ENCODE data around the gene FAM174C.

FAM174C gene

DNA sequence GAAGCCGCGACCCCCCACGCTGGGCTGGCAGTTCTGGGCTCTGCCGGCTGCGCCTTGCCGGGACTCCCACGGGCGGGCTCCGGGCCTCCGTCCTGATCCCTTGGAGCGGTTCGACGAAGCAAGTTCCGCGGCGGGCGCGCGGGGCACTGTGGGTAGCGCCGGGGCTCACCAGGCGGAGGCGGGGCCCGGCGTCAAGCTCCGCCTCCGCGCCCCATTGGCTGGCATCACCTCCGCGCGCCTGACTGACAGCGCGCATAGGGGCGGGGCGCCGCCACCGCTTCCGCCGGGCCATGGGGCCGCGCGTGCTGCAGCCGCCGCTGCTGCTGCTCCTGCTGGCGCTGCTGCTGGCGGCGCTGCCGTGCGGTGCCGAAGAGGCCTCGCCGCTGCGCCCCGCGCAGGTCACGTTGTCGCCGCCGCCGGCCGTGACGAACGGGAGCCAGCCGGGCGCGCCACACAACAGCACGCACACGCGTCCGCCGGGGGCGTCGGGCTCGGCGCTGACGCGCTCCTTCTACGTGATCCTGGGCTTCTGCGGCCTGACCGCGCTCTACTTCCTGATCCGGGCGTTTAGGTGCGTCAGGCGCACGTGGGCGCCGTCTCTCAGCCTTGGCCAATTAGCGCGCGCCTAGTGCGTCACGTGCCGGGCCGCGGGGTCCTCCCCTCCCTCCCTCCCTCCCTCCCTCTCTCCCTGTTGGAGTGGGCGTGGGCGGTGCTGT, at the start of gene FAM174C:
Gene FAM174C (plus strand): TSS at position 271 of the 716 bp plus-strand sequence. CDS start 20 bp downstream, at position 291.
- DNase-seq, result peak; percentile 97

DNA sequence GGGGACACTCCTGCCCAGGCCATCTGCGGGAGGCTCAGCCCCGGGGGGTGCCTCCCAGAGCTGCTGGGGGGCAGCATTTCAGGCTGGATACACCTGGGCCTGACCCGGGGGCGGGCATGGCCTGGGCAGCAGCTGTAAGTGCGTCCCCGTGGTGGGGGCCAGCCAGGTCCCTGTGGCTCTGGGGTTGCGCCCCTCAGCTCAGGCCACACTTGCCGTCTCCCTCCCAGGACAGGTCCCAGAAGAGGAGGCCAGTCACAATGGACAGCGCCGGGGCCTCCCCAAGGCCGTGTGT, 49.2 kb upstream of the FAM174C start:
- no peak for DNase-seq

DNA sequence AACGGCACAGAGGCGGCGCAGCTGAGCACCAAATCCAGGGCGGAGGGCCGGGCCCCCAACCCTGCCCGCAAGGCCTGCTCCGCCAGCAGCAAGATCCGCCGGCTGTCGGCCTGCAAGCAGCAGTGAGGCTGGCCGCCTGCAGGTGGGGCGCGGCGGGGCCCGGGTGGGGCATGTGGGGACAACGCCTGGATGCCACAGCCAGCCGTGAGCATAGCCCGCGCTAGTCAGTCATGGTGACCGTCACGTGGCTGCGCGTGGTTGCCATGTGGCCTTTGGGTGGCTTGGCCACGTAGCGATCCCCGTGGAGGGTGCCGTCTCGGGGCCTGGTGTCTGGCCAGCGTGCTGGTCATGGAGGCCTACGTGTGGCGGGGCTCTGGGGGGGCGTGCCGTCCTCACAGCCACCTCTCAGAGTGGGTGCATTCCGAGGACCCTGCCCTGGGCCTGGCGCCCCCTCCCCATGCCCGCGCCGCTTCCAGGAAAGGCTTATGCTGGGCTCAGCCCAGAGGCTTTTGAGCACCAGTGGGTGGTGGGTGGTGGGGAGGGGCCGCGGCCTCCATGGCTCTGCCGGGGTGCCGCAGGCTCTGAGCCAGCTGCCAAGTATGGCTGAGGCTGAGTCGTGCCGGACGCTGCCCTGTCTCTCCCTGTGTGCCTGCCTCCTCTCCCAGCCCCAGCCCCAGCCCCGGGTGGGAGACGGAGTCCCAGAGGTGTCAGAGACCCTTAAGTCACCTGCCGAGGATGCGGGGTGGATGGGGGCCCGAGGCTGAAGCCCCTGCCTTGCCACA, 48.6 kb upstream of the FAM174C start:
- no peak for DNase-seq

DNA sequence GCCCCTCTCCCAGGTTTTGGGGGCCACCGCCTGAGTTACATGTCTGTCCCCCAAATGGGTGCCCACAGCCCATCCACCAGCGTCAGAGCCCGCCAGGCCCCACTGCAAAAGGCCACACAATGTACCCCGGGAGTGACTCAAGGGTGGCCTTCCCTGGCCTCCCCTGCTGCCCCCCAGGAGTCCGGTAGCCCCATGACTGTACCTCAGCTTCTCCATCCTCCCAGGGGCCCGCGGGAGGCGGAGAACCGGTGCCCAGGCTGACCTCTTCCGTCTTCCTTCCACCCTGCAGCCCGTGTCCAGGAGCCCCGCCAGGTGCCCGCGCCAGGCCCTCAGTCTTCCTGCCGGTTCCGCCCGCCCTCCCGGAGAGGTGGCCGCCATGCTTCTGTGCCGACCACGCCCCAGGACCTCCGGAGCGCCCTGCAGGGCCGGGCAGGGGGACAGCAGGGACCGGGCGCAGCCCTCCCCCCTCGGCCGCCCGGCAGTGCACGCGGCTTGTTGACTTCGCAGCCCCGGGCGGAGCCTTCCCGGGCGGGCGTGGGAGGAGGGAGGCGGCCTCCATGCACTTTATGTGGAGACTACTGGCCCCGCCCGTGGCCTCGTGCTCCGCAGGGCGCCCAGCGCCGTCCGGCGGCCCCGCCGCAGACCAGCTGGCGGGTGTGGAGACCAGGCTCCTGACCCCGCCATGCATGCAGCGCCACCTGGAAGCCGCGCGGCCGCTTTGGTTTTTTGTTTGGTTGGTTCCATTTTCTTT, 47.9 kb upstream of the FAM174C start:
- DNase-seq, result no peak

DNA sequence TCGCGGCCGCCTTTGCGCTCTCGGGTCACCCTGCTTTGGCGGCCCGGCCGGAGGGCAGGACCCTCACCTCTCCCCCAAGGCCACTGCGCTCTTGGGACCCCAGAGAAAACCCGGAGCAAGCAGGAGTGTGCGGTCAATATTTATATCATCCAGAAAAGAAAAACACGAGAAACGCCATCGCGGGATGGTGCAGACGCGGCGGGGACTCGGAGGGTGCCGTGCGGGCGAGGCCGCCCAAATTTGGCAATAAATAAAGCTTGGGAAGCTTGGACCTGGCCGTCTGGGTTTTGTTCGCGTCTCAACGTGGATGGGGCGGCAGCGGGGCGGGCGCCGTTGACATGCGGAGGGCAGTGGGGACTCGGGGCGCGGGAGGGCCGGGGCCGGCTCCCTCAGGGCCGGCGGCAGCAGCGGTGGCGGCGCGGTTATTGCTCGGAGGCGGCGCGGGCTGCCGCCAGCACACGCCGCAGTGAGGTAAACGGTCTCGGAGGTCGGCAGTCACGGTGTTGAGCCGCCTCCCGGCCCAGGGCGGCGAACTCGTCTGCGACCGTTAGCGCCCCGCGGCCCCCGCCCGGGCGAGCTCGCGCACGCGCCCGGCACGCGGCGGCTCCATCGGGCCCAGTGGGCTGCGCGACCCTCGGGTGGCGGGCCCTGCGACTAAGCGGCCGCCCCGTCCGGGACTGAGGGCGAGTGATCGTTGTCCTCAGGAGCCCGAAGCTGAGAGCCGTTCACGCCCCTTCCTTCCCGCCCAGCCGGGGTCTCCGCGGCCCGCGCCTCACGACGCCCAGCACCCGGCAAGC, 47.0 kb upstream of the FAM174C start:
- no peak for DNase-seq

DNA sequence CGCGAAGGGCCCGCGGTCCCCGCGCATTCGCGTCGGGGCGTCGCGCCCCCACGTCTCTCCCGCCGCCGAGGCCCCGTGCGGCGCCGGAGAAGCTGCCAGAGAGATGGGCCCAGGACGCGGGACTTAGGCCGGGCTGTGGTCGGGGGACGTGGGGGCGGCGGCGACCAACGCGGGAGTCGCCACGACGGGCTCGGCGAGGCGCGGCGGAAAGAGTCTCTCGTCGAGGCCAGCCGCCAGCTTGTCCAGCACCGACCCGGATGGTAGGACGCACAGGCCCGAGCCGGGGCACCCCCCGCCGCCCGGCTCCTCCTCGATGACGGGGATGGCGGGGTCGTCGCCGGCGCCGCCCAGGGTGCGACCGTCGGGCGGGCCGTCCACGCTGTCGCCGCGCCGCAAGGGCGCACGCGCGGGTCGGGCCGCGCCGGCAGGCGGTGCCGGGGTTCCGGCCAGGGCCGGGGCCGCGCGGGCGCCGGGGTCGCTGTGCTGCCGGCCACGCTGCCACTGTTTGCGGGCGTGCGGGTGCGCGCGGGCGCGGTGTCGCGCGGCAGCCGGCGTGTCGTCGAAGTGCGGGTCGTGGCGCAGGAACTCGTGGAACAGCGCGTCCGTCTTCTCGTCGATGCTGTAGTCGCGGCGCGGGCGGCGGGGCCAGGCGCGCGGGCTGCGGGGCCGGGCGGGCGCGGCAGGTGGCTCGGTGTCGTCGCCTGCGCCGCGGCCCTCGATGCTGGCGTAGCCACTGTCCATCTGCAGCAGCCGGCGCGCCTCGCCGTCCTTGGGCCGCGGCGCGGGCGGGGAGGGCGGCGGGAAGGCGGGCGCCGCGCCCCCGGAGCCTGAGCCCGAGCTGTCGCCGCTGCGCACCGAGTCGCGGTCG, 46.0 kb upstream of the FAM174C start:
- no peak for DNase-seq

DNA sequence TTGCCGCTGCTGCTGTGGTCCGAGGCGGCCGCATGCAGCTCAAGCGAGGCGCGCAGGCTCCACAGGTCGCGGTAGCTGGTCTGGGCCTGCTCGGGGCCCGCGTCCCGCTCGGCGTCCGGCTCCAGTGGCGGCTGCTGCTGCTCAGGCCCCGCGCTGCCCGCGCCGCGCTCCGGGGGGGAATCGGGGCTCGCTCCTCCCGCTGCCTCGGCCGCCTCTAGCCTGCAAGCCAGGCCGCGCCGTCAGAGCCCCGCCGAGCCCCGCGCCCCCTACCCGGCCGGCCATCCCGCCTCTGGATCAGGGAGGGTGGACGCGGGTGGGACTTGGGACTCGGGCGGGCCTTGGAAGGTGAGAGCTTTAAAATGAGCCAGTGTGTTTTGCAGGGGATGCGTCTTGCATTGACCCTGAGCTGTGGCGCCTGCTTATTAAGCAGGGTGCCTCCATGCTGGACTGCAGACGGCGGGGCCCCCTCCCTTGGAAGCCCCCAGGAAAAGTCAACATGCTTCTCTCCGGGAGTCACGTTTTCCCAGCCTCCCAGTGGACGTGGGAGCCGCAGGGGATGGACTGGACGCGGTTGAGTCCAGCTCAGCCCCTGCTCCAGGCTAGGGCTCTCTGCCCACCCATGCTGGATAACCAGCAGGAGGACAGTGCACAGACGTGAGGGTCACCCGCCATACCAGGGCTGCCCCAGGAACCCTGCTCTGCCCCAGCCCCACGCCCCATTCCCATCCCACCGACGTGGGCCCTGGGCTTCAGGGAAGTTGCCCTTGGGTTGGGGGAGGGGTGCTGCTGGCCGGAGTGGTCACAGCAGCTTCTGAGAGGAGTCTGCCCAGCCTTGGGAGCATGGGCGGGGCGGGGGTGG, 45.2 kb upstream of the FAM174C start:
- no peak for DNase-seq

DNA sequence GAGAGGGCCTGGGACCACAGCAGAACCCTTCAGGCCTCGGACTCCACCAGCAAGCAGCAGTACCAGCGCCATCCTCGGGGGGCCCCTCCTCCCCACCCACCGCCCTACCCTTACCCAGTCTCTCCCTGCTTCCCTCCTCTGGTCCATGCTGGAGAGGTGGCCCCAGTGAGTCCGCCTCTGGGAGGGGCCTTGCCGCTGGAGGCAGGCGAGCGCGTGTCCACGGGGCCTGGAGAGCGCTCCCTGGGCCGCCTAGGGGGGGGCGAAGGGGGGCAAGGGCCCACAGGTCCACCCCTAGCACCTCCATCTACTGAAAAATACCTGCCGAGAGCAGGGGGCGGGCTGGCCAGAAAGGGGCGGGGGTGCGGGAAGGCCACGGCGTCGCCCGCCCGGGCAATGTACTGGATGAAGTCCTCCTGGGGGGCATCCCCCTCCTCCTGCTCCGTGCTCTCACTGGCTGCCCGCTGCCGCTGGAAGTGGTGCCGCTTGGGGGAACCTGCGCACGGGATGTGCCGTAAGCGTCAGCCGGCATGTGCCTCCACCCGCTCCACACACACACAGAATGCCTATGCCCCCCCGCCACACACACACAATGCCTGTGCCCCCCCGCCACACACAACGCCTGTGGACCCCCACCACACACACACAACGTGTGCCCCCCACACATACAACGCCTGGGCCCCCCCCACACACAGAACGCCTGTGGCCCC, 44.4 kb upstream of the FAM174C start:
- DNase-seq, result no peak

DNA sequence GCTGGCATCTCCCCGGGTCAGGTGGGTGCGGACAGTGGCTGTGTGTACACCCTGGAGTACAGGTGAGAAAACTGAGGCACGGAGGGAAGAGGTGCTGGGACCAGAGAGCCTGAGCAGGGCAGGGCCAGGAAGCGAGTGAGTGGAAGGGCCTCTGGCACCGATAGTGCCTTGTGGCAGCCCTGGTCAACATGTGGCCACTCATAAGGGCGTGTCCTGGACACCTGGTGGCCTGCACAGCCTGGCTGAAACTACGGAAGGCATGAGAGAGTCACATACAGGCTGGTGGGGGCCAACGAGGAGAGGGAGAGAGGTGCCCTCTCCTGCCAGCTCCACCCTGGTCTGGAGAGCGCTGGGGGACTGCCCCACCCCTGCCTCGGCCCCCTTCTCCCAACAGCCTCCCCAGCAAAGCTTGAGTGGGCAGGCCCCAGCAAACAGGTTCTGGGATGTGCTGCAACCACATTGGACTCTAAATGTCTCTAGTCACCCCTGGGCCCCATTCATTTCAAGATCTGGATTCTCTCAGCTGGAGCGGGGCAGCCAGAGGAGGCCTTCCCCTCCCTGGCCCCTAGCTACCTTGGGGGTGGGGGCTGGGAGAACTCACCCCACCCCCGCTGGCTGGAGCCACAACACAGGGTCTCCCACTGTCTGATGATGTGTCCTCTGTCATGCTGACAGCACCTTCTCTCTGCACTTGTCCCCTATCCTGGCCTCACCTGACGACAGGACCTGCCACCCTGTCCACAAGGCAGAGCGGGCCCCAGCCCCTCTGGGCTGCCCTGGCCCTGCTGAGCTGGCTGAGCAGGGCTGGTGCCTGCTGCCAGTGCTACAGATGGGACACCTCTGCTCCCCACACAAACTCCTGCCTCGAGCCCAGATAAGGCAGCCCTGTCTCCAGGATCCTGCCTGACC, 43.3 kb upstream of the FAM174C start:
- no peak for DNase-seq

DNA sequence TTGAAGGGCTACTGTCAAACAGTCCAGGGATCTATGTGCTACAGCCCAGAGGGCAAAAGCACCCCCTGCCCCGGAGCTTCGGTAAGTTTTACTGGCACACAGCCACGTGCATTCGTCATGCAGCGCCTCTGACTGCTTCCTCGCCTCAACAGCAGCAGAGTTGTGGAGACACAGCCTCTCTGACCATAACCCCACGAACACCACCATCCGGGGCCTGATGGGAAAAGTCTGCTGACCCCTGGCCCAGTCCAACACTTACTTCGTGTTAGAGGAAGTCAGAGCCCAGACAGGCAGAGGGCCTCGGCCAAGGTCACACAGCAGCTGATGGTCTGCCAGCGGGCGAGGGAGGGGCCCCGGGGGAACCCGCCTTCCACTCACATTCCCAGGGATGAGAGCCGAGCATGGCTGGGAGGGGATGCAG, 42.7 kb upstream of the FAM174C start:
- no peak for DNase-seq

DNA sequence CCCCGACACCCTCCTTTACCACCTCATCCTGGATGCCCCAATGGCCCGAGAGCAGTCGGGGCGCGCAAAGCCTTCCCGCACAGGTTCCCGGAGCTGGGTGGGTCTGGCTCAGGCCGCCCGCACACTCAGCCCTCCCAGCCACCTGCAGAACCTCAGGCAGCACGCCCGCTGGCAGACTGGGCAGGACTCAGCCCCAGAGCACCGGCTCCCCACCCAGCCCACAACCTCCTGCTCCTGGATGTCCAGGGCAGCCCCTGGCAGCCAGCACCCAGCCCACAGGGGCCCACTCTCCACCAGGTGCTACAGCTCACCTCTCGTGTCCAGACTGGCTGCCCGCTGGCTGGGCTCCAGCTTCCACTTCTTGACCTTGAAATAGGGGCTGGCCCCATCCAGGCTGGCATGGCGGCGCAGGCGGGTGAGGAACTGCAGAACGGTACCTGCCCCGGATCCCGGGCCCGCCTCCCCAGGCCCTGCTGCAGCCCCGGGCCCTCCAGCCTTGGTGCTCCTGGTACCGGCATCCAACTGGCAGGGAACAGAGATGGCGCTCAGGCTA, 42.1 kb upstream of the FAM174C start:
- no peak for DNase-seq

DNA sequence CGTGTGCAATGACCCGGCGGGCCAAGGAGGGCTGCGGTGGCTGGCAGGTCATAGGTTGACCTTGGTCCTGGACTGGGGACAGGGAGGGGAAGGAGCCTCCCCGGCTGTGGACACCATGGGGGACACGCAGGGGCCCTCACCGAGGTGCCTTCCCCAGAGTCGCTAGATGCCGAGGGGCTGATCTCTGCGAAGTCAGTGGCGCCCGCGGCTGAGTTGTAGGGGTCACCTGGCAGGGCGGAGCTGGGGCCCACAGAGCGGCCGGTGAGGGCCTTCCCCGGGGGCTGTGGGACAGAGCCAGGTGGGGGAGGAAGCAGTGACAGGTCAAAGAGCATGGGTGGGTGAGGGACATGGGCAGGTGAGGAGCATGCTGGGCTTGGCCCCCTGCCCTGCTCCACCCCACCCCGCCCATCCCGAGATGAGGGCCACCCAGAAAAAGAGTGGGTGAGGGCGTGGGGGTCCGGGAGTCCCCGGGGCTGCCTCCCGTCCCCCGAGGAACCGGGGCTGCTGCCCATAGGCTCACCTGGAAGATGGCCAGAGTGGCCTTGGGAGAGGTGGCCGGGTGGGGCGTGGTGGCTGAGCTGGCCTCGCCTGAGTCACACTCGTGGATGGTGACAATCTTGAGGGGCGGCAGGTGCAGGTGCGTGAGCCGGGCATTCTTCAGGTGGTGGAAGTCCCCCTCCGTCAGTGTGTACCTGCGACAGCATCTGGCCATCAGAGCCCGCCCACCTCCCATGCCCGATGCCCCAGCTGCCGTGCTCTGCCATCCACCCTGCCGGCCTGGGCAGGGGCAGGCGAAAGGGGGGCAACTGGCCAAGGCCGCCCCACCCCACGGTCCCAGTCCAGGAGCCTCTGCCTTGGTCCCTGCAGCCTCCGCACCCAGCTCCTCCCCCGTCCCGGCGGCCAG, 41.0 kb upstream of the FAM174C start:
- no peak for DNase-seq

DNA sequence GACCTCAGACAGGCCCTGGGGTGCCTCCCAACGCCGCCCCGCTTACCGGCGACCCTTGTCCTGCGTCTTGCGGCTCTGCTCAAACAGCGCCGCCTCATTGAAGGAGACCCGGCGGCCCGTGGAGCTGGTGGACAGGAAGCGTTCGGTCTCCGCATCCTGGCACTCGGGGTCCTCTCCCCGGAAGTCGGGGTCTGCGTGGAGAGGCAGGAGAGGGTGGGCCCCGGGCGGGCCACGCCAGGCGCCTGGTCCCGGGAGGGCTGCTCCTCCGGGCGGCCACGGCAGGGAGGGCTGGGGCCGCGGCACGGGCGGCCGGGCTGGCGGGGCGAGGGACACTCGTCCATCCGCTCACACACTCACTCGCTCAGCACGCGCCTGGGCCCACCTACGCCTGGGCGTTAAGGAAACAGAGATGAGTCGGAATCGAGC, 40.4 kb upstream of the FAM174C start:
- DNase-seq, result no peak

DNA sequence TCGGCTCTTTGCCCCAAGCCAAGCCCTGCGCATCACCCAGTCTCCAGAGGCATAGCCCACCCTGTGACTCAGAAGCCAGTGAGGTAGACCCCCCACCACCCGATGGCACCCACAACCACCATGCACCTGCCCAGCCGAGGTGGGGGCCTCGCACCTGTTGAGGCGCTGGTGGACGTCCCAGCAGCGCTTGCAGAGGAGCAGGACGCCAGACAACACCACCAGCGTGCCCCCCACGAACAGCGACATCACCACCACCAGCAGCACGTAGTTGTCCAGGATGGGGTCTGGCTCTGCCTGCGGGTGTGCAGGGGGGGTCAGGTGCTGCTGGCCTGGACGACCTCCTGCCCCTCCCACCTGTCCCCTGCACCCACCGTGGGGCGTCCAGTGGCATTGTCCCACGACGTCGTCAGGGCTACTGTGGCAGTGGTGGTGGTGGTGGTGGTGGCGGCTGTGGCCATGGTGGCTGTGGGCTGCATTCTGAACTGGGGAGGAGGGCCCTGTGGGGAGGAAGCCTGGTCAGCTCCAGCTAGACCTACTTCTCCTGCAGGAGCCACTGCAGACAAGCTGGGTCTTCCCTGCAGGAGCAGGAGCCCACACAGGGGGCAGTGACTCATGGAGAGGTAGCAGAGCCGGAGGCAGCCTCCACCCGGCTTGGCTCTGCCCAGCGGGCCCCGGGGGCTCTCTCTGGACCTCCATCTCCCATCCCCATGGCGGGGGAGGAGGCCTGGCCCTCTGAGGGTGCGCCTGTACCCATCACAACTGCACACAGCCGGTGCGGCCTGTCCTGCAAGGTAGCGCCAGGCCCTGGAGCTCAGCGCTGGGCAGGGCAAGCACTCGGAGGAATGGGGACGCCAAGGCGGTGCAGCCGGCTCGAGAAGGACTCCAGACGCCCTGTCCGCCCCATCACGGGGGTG, 39.4 kb upstream of the FAM174C start:
- no peak for DNase-seq

DNA sequence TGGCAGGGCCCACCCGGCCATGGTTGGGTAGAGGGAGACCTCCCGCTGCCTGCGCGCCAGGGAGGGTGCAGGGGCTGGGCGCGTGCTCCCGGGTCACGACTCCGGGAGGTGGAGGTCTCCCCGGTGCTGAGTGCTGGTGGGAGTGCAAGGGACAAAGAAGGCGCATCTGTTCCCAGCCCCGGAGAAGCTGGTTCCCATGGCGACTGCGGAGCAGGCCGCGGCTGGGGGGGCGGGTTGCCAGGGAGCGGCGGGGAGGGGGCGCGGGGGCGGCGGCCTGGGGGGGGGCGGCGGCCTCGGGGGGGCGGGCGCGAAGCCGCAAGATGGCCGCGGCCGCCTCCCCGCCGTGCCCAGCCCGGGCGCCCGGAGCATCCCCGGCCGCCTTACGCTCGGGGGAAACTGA, 38.8 kb upstream of the FAM174C start:
- no peak for DNase-seq

DNA sequence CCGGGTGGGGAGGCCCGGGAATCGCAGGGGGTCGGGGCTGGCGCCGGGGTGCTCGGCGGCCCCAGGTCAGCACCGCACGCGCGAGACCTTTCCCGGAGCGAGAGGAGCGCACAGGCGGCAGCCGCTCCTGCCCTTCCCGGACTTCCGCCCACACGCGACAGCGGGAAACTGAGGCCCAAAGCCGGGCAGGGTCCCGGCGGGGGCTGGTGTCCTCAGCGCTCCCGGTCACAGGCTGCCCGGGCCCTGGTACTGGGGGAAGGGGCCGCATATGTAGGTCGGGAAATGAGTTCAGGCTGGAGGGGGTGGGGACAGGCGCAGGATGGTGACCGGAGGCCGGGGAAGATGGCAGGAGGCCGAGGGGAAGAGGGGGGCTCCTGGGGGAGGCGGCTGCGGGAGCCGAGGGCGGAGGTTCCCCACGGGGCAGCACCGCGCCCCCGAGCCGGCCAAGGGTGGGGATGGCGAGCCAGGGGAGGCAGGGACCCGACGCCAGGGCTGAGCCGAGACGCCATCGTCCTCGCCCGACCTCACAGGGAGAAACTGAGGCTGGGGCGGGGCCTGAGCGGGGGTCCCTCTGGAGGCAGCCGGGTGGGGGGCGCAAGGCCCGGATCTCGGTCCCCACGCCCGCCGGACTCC, 38.2 kb upstream of the FAM174C start:
- no peak for DNase-seq

All from CD4-positive, alpha-beta T cell treated with Interleukin-21 for 1 hour (primary cell).